OCI-LY3 (cell line): ENCODE results near the gene MICALL2.

Experiments
- EZH2phosphoT487 ChIP-seq: fragments of 200-600 bp; shearing (Covaris generic); IDR thresholded peaks from 2 replicates; pipeline ENCODE4 v1.6.1; 2018; ENCODE audit warnings: antibody characterized with exemption, mixed run types, low read depth
- TF ChIP-seq, protein P1 (sequence below): fragments of 200-600, 300-600 bp; sonication (generic); IDR thresholded peaks from 2 replicates; pipeline ENCODE4 v1.5.1; 2014; ENCODE audit warnings: antibody characterized with exemption, low read length, low read depth

DNA sequence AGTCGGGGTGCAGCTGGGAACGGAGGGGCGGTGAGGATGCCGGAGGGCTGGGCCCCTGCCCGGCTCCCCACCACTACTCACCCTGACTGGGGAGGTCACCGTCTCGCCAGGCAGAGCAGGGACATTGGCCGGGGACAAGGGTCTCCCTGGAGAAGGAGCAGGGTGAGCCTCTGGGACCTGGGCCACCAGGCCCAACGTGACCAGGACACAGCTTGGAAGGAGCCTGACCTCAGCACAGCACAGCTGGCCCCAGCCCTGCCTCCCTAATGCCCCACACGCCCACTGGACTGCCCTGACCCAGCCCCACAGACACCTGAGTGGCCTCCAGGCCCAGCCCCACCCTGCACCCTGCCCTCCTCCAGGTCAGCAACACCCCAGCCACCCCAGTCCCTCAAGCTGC, 21.1 kb downstream of the MICALL2 start:
- TF ChIP-seq, protein P1, sequence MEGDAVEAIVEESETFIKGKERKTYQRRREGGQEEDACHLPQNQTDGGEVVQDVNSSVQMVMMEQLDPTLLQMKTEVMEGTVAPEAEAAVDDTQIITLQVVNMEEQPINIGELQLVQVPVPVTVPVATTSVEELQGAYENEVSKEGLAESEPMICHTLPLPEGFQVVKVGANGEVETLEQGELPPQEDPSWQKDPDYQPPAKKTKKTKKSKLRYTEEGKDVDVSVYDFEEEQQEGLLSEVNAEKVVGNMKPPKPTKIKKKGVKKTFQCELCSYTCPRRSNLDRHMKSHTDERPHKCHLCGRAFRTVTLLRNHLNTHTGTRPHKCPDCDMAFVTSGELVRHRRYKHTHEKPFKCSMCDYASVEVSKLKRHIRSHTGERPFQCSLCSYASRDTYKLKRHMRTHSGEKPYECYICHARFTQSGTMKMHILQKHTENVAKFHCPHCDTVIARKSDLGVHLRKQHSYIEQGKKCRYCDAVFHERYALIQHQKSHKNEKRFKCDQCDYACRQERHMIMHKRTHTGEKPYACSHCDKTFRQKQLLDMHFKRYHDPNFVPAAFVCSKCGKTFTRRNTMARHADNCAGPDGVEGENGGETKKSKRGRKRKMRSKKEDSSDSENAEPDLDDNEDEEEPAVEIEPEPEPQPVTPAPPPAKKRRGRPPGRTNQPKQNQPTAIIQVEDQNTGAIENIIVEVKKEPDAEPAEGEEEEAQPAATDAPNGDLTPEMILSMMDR, result no peak
- no peak for TF ChIP-seq EZH2phosphoT487
